Thymus (tissue), 11 donors: ENCODE data around the gene ID2. TPM values are rescaled to one million over a fixed set of nuclear protein-coding genes. Genes with fewer than 3 reads are reported as not detected.
"Not testable (repeated sequence)": the region's sequence is repeated elsewhere in the genome, so short reads cannot be mapped to it uniquely, and the experiment has no call there.

Experiments
- DNase-seq, 9 donors: peaks; one replicate each; pipeline ENCODE4 v3.0.0-alpha.2; 2013; ENCODE audit warnings: low spot score in 9 of 9, low read depth in 6 of 9, missing footprints in 1 of 9
- H3K27ac ChIP-seq, 2 donors: one replicate each; pipeline ENCODE4 v1.5.1; 2013; ENCODE audit warnings: control low read depth in 1 of 2, low read depth in 1 of 2, low read length in 1 of 2, mild to moderate bottlenecking in 1 of 2, moderate library complexity in 1 of 2
- H3K27me3 ChIP-seq, 2 donors: one replicate each; pipeline ENCODE4 v1.5.1; 2013; ENCODE audit warnings: low read length in 1 of 2; ENCODE audit not compliant: control insufficient read depth in 2 of 2, insufficient read depth in 1 of 2
- H3K36me3 ChIP-seq, 2 donors: one replicate each; pipeline ENCODE4 v1.5.1; 2013; ENCODE audit warnings: low read length in 1 of 2, mild to moderate bottlenecking in 1 of 2, moderate library complexity in 1 of 2; ENCODE audit not compliant: control insufficient read depth in 2 of 2, insufficient read depth in 2 of 2
- H3K4me1 ChIP-seq, 2 donors: one replicate each; pipeline ENCODE4 v1.5.1; 2013; ENCODE audit warnings: low read length in 2 of 2; ENCODE audit not compliant: control insufficient read depth in 2 of 2, insufficient read depth in 2 of 2
- H3K4me3 ChIP-seq, 2 donors: one replicate each; pipeline ENCODE4 v1.5.1; 2013; ENCODE audit warnings: low read length in 2 of 2, control low read depth in 1 of 2, mild to moderate bottlenecking in 1 of 2
- H3K9me3 ChIP-seq, 2 donors: one replicate each; pipeline ENCODE4 v1.5.1; 2013; ENCODE audit warnings: low read length in 1 of 2, mild to moderate bottlenecking in 1 of 2; ENCODE audit not compliant: control insufficient read depth in 2 of 2, insufficient read depth in 1 of 2
- WGBS: extraction: QIAGEN DNeasy Blood & Tissue Kit; methylation state at CpG from one replicate; pipeline ENCODE4 v1.1.7; 2013; 5-methylcytosine and 5-hydroxymethylcytosine counted together
- polyA plus RNA-seq: library from polyadenylated mRNA; stranded (reverse); fragments of 200-250 nt; gene quantifications from one replicate; pipeline ENCODE4 v1.2.3, GENCODE V29; 2013
- total RNA-seq: library from RNA; stranded (reverse); fragments of 120-200 nt; gene quantifications from one replicate; pipeline ENCODE4 v1.2.4, GENCODE V29; 2013
- donor health status: healthy.

Gene ID2
- total and polyA plus RNA-seq, 2 donors = 108 to 319 TPM

DNA sequence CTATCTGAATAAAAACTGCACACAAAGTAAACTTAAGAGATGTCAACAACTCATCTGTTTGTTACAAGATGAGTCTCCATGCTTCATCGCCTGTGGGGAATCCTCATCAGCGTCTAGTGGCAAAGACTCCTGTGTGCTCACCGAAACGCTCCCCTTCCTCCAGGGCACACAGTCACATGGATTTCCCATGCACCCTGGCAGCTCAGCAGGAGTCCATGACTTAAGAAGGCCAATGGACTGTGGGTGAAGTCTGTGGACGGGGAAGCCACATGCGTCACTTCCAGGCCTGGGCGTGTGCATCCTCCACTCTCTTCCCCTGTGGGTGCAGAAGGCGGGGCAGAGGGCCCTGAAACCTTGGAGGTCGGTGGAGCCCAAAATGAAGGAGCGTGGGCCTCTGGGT, 41.1 kb downstream of the ID2 start:
- WGBS = 97% methylated on average over 10 of the region's 10 CpGs
- DNase-seq = no peak
- Histone ChIP-seq H3K4me3 (no peak overlapping the region), H3K9me3 (no peaks in the 10 kb centered on the region), H3K4me1 (no peaks in the 10 kb centered on the region), H3K27ac (no peak overlapping the region), H3K27me3 (no peaks in the 10 kb centered on the region), H3K36me3 (peaks cover 2 to 6% of the 10 kb centered on the region in 2 donors)

DNA sequence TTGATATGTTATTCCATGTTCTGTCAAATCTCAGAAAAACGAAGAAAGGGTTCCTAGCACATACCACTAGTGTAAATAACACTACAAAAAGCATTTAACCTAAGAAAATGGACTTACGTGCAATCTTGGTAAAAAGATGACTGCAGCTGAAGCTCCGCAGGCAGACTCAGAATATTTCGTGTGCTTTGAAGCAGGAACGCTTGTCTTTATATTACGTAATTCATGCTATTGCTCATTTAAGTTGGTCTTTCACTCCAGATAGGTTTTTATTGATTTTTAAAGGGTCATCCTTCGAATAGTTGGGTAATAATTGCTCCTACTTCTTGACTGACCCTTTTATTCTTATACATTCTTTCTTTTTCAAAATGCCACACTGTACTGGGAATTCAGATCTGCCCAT, 44.0 kb downstream of the ID2 start:
- WGBS = 98% methylated on average over 7 of the region's 7 CpGs
- Histone ChIP-seq H3K36me3 (peaks cover 17 to 20% of the 10 kb centered on the region in 2 donors), H3K9me3 (no peaks in the 10 kb centered on the region), H3K27me3 (no peaks in the 10 kb centered on the region), H3K4me1 (no peaks in the 10 kb centered on the region), H3K4me3 (no peak overlapping the region), H3K27ac (no peak overlapping the region)
- DNase-seq = no peak

DNA sequence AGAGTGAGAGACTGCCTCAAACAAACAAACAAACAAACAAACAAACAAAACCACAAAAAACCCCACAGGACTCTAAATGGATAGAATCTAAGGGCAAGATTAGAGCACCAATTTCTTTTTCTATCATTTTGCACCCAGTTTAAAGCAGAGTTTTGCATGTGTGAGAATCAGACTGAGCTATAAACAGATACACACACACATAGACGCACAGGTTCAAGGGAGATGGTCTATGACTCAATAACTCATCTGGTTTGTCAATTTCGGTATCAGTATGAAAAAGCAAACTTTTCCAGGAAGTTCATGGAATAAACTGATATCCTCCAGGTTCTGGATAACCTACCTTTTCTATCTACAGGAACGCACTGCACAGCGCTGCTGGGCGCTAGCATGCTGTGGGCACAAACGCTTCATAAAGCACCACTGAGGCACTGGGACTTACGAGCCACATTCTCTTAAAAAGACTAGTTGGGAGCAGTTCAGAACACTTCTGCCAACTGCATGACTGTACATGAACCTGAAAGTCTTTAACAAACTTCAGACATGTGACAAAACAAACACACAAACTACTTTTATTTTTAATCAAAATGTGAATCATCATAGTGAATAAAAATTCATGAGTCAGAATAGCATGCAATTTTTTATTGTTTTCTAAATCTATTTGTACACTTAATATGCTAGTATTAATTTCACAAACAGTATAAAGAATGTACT, 46.6 kb downstream of the ID2 start:
- Histone ChIP-seq H3K27ac (no peak overlapping the region), H3K4me3 (no peak overlapping the region), H3K36me3 (peaks cover 39 to 40% of the 10 kb centered on the region in 2 donors), H3K27me3 (no peaks in the 10 kb centered on the region), H3K9me3 (no peaks in the 10 kb centered on the region), H3K4me1 (no peaks in the 10 kb centered on the region)
- 98% methylated on average over 7 of the region's 7 CpGs for WGBS
- no peak for DNase-seq

DNA sequence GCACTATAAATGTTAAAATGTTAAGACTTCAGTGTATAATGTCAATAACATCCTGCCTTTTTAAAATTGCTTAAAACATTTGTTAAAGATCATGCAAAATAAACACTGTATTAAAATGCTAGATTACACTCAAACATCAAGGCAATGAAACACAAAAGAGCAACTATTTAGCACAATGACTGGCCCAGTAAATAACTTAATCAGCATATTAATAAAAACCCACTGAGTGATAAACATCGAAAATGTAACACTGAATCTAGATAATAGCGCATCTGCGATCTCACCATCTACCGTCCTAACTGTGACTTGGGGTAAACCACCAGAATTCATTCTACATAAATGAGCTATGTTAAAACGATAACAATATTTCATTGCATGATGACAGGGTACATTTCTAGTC, 47.2 kb downstream of the ID2 start:
- not testable (repeated sequence) for H3K4me3 ChIP-seq, H3K4me1 ChIP-seq, H3K27ac ChIP-seq, DNase-seq, H3K27me3 ChIP-seq, H3K9me3 ChIP-seq
- H3K36me3 ChIP-seq = peaks cover 42 to 44% of the 10 kb centered on the region in 2 donors
- 99% methylated on average over 5 of the region's 5 CpGs for WGBS

DNA sequence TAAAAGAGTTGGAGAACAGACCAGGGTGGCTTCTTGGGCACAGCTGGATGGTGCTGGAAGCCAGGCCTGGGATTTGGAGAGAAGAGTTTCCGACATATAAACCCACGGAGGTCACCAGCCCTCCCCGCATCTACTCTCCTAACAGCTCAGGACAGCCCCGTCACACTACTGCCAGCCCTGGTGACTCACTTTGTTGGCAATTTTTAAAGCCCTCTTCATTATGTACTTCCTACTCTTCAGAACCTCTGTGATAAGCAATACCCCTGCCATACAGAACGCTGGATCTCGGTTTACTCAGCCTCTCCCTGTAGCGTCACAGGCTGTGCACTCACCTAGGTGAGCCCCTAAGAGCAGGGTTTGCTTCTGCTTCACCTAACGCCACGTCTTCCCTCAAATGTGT, 48.1 kb downstream of the ID2 start:
- peaks cover 45 to 46% of the 10 kb centered on the region in 2 donors for H3K36me3 ChIP-seq

DNA sequence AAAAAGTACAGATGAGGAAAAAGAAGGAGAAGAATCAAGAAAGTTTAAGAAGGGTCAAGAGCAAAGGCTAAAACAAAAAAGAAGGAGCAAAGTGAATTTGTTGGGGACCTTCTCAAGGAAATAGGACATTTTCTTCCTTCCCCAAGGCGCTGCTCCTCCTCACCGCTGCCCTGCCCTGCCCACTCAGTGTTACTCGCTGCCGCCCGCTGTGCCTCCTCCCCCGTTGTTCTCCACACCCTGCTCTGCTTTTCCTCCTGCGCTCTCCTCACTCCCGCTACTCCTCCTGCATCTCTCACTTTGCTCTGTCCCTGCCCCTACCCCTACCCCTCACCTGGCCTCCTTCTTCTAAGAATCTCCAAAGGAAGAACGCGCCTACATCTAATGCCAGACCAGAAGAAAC, 50.7 kb downstream of the ID2 start:
- WGBS = 98% methylated on average over 10 of the region's 10 CpGs
- DNase-seq = no peak
- Histone ChIP-seq H3K4me1 (no peaks in the 10 kb centered on the region), H3K27me3 (no peaks in the 10 kb centered on the region), H3K9me3 (no peaks in the 10 kb centered on the region), H3K36me3 (peaks cover 45 to 47% of the 10 kb centered on the region in 2 donors), H3K4me3 (no peak overlapping the region), H3K27ac (no peak overlapping the region)

More for the DNA sequence above, 48.1 kb downstream of the ID2 start:
- H3K27me3 ChIP-seq = no peaks in the 10 kb centered on the region
- DNase-seq = no peak
- H3K9me3 ChIP-seq = no peaks in the 10 kb centered on the region
- H3K4me3 ChIP-seq = no peak overlapping the region
- H3K27ac ChIP-seq = no peak overlapping the region
- WGBS = 98% methylated on average over 9 of the region's 9 CpGs
- no peaks in the 10 kb centered on the region for H3K4me1 ChIP-seq

Other genes starting within 250 kb of the ID2 start
- 34.7 TPM for gene KIDINS220, start 155.6 kb downstream of the ID2 start, total RNA-seq
- gene KIDINS220, start 155.6 kb downstream of the ID2 start, polyA plus RNA-seq = 19.3 TPM